HepG2 (cell line): ENCODE data around the gene PPP1R18. TPM values are rescaled to one million over a fixed set of nuclear protein-coding genes. Genes with fewer than 3 reads are reported as not detected.

ENCODE experiments used
- CEBPG ChIP-seq: IDR thresholded peaks from 2 replicates; pipeline ENCODE4 v1.6.1; 2016
- ESRRA ChIP-seq: sonication (generic); formaldehyde crosslinking; IDR thresholded peaks from 2 replicates; pipeline ENCODE4 v1.5.1; 2020; ENCODE audit warnings: mild to moderate bottlenecking, low read depth, missing genetic modification reagents
- FOXO1 ChIP-seq: sonication (generic); formaldehyde crosslinking; IDR thresholded peaks from 2 replicates; pipeline ENCODE4 v1.4.0; 2020; ENCODE audit warnings: missing genetic modification reagents
- MIER3 ChIP-seq: IDR thresholded peaks from 2 replicates; pipeline ENCODE4 v1.6.1; 2016; ENCODE audit warnings: missing compliant biosample characterization, borderline replicate concordance
- ZNF207 ChIP-seq: fragments of 450-650 bp; IDR thresholded peaks from 2 replicates; pipeline ENCODE4 v1.6.1; 2016; ENCODE audit warnings: antibody characterized with exemption, borderline replicate concordance
- ZNF609 ChIP-seq: sonication (generic); formaldehyde crosslinking; IDR thresholded peaks from 2 replicates; pipeline ENCODE4 v1.4.0; 2020; ENCODE audit warnings: mild to moderate bottlenecking, missing genetic modification reagents, borderline replicate concordance
- ZSCAN22 ChIP-seq: sonication (generic); formaldehyde crosslinking; IDR thresholded peaks from 2 replicates; pipeline ENCODE4 v1.4.0; 2020; ENCODE audit warnings: mild to moderate bottlenecking, missing genetic modification reagents
- polyA plus RNA-seq, 8 experiments: library from polyadenylated mRNA; depleted of rRNA in 3 of 8; stranded (reverse) in 7 of 8; unstranded in 1 of 8; fragments of >200 nt; fragmentation: Illumina TruSeq in 4 of 8; extraction: Trizol in 4 of 8; gene quantifications; 2 replicates each; pipeline versions ENCODE4 v1.2.1 to v1.2.3, GENCODE V29; 2011 to 2016; ENCODE audit warnings: low read depth in 4 of 8, missing spikeins in 1 of 8, mixed read lengths in 1 of 8; ENCODE audit not compliant: insufficient read depth in 1 of 8
- total RNA-seq, 5 experiments: library from RNA; depleted of rRNA; stranded (reverse); fragments of >200 nt; fragmentation: Illumina TruSeq; extraction: Trizol; gene quantifications; 2 replicates each; pipeline ENCODE4 v1.2.3, GENCODE V29; 2016; ENCODE audit warnings: low read depth in 1 of 5
- TF ChIP-seq, protein P1 (sequence below): sonication (generic); formaldehyde crosslinking; conservative IDR thresholded peaks from 2 replicates; pipeline ENCODE4 v1.8.0; 2022; ENCODE audit warnings: mild to moderate bottlenecking, moderate library complexity, missing genetic modification reagents
- TF ChIP-seq, protein P2 (sequence below): sonication (generic); formaldehyde crosslinking; IDR thresholded peaks from 2 replicates; pipeline ENCODE4 v1.4.0; 2020; ENCODE audit warnings: missing genetic modification reagents, low read depth, mild to moderate bottlenecking, borderline replicate concordance
- TF ChIP-seq, protein P3 (sequence below): sonication (generic); formaldehyde crosslinking; IDR thresholded peaks from 2 replicates; pipeline ENCODE4 v1.5.1; 2020; ENCODE audit warnings: missing genetic modification reagents, mild to moderate bottlenecking, borderline replicate concordance
- TF ChIP-seq, protein P4 (sequence below): IDR thresholded peaks from 2 replicates; pipeline ENCODE4 v1.6.1; 2016; ENCODE audit warnings: missing compliant biosample characterization, missing genetic modification reagents, borderline replicate concordance
- TF ChIP-seq, protein P5 (sequence below): sonication (generic); formaldehyde crosslinking; IDR thresholded peaks from 2 replicates; pipeline ENCODE4 v1.4.0; 2020; ENCODE audit warnings: missing genetic modification reagents

PPP1R18 gene
- total and polyA plus RNA-seq, 2 of the 13 experiments (the other 11 are each of a cell fraction or from before 2014, with no cell fraction given), result 4.9 to 9.2 TPM

- TF ChIP-seq, protein P1, sequence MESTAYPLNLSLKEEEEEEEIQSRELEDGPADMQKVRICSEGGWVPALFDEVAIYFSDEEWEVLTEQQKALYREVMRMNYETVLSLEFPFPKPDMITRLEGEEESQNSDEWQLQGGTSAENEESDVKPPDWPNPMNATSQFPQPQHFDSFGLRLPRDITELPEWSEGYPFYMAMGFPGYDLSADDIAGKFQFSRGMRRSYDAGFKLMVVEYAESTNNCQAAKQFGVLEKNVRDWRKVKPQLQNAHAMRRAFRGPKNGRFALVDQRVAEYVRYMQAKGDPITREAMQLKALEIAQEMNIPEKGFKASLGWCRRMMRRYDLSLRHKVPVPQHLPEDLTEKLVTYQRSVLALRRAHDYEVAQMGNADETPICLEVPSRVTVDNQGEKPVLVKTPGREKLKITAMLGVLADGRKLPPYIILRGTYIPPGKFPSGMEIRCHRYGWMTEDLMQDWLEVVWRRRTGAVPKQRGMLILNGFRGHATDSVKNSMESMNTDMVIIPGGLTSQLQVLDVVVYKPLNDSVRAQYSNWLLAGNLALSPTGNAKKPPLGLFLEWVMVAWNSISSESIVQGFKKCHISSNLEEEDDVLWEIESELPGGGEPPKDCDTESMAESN, result 0 out of 2 replicates have a peak, but pooled peaks have one; percentile 73
- TF ChIP-seq, protein P2, sequence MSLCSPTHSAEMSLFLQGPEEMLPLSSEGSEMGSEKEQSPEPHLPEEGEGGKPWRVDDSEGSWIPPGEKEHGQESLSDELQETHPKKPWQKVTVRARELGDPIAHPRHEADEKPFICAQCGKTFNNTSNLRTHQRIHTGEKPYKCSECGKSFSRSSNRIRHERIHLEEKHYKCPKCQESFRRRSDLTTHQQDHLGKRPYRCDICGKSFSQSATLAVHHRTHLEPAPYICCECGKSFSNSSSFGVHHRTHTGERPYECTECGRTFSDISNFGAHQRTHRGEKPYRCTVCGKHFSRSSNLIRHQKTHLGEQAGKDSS (CRISPR knock-in tag), result peak; percentile 29; the same call in 1 of the 2 replicates
- 0 out of 2 replicates have a peak, but pooled peaks have one; percentile 27 for TF ChIP-seq ZNF609 (CRISPR knock-in tag)
- no peak; the same call in 1 of the 2 replicates for TF ChIP-seq FOXO1 (CRISPR knock-in tag)
- TF ChIP-seq ESRRA (CRISPR knock-in tag), result peak; percentile 50; the same call in 1 of the 2 replicates
- TF ChIP-seq CEBPG (CRISPR knock-in tag), result no peak
- TF ChIP-seq ZNF207, result no peak
- TF ChIP-seq, protein P3, sequence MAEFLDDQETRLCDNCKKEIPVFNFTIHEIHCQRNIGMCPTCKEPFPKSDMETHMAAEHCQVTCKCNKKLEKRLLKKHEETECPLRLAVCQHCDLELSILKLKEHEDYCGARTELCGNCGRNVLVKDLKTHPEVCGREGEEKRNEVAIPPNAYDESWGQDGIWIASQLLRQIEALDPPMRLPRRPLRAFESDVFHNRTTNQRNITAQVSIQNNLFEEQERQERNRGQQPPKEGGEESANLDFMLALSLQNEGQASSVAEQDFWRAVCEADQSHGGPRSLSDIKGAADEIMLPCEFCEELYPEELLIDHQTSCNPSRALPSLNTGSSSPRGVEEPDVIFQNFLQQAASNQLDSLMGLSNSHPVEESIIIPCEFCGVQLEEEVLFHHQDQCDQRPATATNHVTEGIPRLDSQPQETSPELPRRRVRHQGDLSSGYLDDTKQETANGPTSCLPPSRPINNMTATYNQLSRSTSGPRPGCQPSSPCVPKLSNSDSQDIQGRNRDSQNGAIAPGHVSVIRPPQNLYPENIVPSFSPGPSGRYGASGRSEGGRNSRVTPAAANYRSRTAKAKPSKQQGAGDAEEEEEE, result peak; percentile 80; the same call in 1 of the 2 replicates
- no peak for TF ChIP-seq MIER3 (CRISPR knock-in tag)
- TF ChIP-seq, protein P4, sequence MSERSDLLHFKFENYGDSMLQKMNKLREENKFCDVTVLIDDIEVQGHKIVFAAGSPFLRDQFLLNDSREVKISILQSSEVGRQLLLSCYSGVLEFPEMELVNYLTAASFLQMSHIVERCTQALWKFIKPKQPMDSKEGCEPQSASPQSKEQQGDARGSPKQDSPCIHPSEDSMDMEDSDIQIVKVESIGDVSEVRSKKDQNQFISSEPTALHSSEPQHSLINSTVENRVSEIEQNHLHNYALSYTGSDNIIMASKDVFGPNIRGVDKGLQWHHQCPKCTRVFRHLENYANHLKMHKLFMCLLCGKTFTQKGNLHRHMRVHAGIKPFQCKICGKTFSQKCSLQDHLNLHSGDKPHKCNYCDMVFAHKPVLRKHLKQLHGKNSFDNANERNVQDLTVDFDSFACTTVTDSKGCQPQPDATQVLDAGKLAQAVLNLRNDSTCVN (CRISPR knock-in tag), result 0 out of 2 replicates have a peak, but pooled peaks have one; percentile 31
- TF ChIP-seq ZSCAN22, result no peak
- TF ChIP-seq, protein P5, sequence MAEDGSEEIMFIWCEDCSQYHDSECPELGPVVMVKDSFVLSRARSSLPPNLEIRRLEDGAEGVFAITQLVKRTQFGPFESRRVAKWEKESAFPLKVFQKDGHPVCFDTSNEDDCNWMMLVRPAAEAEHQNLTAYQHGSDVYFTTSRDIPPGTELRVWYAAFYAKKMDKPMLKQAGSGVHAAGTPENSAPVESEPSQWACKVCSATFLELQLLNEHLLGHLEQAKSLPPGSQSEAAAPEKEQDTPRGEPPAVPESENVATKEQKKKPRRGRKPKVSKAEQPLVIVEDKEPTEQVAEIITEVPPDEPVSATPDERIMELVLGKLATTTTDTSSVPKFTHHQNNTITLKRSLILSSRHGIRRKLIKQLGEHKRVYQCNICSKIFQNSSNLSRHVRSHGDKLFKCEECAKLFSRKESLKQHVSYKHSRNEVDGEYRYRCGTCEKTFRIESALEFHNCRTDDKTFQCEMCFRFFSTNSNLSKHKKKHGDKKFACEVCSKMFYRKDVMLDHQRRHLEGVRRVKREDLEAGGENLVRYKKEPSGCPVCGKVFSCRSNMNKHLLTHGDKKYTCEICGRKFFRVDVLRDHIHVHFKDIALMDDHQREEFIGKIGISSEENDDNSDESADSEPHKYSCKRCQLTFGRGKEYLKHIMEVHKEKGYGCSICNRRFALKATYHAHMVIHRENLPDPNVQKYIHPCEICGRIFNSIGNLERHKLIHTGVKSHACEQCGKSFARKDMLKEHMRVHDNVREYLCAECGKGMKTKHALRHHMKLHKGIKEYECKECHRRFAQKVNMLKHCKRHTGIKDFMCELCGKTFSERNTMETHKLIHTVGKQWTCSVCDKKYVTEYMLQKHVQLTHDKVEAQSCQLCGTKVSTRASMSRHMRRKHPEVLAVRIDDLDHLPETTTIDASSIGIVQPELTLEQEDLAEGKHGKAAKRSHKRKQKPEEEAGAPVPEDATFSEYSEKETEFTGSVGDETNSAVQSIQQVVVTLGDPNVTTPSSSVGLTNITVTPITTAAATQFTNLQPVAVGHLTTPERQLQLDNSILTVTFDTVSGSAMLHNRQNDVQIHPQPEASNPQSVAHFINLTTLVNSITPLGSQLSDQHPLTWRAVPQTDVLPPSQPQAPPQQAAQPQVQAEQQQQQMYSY (CRISPR knock-in tag), result no peak
Observed at GRCh38 chr6:30721198-30722024, 35.0 kb upstream of the PPP1R18 start (continued).
